ENCODE measurements around the gene SFRP5. TPM values are rescaled to one million over a fixed set of nuclear protein-coding genes. Genes with fewer than 3 reads are reported as not detected.

Gene SFRP5
- total RNA-seq, 1 experiment from 2014 or later, result not detected

- Histone ChIP-seq H3K79me2 (ENCODE audit: insufficient read depth, low read length) (no peaks in the 10 kb centered on the region), H3K4me1 (ENCODE audit: control insufficient read depth in 1 of 2, insufficient read depth in 2 of 2, low read length in 2 of 2) (no peaks in the 10 kb centered on the region), H3K36me3 (ENCODE audit: control insufficient read depth in 1 of 2, insufficient read depth in 2 of 2, low read length in 2 of 2) (no peaks in the 10 kb centered on the region), H3K9me2 (ENCODE audit: insufficient read depth) (no peaks in the 10 kb centered on the region), H3K27me3 (ENCODE audit: insufficient read depth, low read length) (no peaks in the 10 kb centered on the region), H2AFZ (ENCODE audit: low read depth, low read length, poor library complexity, severe bottlenecking) (no peak overlapping the region), H3K9me3 (ENCODE audit: control insufficient read depth in 1 of 2, insufficient read depth in 1 of 2, low read depth in 1 of 2, low read length in 2 of 2) (no peaks in the 10 kb centered on the region), H3K9ac (ENCODE audit: low read length) (no peak overlapping the region), H3K4me3 (replicated peaks in 1 of 2; ENCODE audit: low read depth in 1 of 2, low read length in 2 of 2) (no peak overlapping the region), H4K20me1 (ENCODE audit: insufficient read depth) (no peaks in the 10 kb centered on the region), H3K4me2 (ENCODE audit: low read length) (no peak overlapping the region), H3K27ac (ENCODE audit: low read depth, low read length) (no peak overlapping the region)
- ChIA-PET CTCF (no interaction called here), POLR2A (no interaction called here), RAD21 (ENCODE audit: low non-redundant PET in 1 of 2, low total read pairs in 2 of 2, uncharacterized antibody in 2 of 2, unreplicated experiment in 2 of 2) (no interaction called here)
- no peak for ATAC-seq
- TF ChIP-seq EGR1 (IDR thresholded peaks at IDR 0.05; ENCODE audit: low read depth) (no peak), TCF7L2 (IDR thresholded peaks at IDR 0.05; ENCODE audit: borderline replicate concordance, extremely low read depth, insufficient read depth, insufficient read length) (no peak), MAX (IDR thresholded peaks at IDR 0.05) (no peak), EZH2phosphoT487 (IDR thresholded peaks at IDR 0.05; ENCODE audit: borderline replicate concordance) (no peak), REST (IDR thresholded peaks at IDR 0.05; ENCODE audit: low read depth) (no peak), RAD21 (IDR thresholded peaks at IDR 0.05; ENCODE audit: low read depth) (no peak), JUND (IDR thresholded peaks at IDR 0.05) (no peak), SIN3A (IDR thresholded peaks at IDR 0.05; ENCODE audit: low read depth) (no peak), ZFX (IDR thresholded peaks at IDR 0.05) (no peak), CEBPB (IDR thresholded peaks at IDR 0.05; ENCODE audit: low read depth) (no peak), CTCF (IDR thresholded peaks at IDR 0.05 in 2 of 3, conservative IDR thresholded peaks at IDR 0.05 in 1 of 3; ENCODE audit: borderline replicate concordance in 1 of 3, insufficient read depth in 1 of 3, low read depth in 2 of 3, low read length in 2 of 3) (no peak), ELF1 (IDR thresholded peaks at IDR 0.05; ENCODE audit: borderline replicate concordance, low read depth) (no peak), SRF (IDR thresholded peaks at IDR 0.05; ENCODE audit: low read depth) (no peak), ZBTB33 (IDR thresholded peaks at IDR 0.05; ENCODE audit: extremely low read depth, insufficient replicate concordance, low read length) (no peak), ATF3 (IDR thresholded peaks at IDR 0.05) (no peak), SP1 (IDR thresholded peaks at IDR 0.05; ENCODE audit: low read depth) (no peak), CBX3 (IDR thresholded peaks at IDR 0.05; ENCODE audit: low read depth) (no peak), POLR2AphosphoS5 (IDR thresholded peaks at IDR 0.05; ENCODE audit: low read depth, low read length) (no peak), POLR2A (IDR thresholded peaks at IDR 0.05; ENCODE audit: borderline replicate concordance, extremely low read depth, insufficient read depth, insufficient read length) (no peak)
- no TSS peak for BruUV-seq (replicated peaks)
- DNase-seq (ENCODE audit: low read depth, low spot score), result no peak
- intact Hi-C loops (cut with micrococcal nuclease), result no loop called here
These were observed 3.1 kb upstream of the SFRP5 start for GRCh38 chr10:97774811-97775294.

Measured in HCT116 (cell line).